Subcutaneous adipose tissue (tissue), 4 donors: ENCODE results near the gene HLA-DQB1. TPM values are rescaled to one million over a fixed set of nuclear protein-coding genes. Genes with fewer than 3 reads are reported as not detected.

Experiments
- total RNA-seq, 4 donors: library from RNA; depleted of rRNA; stranded (reverse); fragments of >200 nt; gene quantifications; one replicate each; pipeline ENCODE4 v1.1.0, GENCODE V29; 2016
- TF ChIP-seq, protein P1 (sequence below): fragments of 450-650 bp; IDR thresholded peaks from one replicate; pipeline ENCODE4 v1.5.1; 2016; ENCODE audit warnings: low read depth, mild to moderate bottlenecking, control low read depth, antibody characterized with exemption, moderate library complexity

Gene HLA-DQB1
- total RNA-seq, 4 donors from 2014 or later = 2.8 to 15.8 (median 7.5) TPM

DNA sequence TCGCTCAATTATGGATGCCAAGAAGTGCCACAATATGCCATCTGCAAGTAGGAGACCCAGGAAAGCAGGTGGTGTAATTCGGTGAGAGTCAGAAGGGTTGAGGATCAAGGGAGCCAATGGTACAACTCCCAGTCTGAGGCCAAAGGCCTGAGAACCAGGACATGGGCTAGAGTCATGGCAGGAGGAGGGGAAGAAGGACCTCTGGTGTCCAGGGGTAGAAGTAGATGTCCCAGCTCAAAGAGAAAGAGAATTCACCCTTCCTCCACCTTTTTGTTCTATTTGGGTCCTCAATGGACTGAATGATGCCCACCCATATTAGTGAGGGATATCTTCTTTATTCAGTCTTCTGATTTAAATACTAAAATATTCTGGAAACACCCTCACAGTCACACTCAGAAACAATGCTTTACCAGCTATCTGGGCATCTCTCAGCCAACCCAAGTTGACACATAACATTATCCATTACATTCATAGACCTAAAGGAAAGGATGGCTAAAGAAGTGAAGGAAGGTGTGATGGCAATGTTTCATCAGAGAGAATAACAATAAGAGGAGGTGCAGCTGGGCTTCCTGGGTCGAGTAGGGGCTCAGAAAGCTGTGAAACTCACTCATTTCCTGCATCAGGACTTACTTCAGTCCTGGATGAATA is 50.4 kb downstream of the HLA-DQB1 start:
- TF ChIP-seq, protein P1, sequence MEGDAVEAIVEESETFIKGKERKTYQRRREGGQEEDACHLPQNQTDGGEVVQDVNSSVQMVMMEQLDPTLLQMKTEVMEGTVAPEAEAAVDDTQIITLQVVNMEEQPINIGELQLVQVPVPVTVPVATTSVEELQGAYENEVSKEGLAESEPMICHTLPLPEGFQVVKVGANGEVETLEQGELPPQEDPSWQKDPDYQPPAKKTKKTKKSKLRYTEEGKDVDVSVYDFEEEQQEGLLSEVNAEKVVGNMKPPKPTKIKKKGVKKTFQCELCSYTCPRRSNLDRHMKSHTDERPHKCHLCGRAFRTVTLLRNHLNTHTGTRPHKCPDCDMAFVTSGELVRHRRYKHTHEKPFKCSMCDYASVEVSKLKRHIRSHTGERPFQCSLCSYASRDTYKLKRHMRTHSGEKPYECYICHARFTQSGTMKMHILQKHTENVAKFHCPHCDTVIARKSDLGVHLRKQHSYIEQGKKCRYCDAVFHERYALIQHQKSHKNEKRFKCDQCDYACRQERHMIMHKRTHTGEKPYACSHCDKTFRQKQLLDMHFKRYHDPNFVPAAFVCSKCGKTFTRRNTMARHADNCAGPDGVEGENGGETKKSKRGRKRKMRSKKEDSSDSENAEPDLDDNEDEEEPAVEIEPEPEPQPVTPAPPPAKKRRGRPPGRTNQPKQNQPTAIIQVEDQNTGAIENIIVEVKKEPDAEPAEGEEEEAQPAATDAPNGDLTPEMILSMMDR = no peak

DNA sequence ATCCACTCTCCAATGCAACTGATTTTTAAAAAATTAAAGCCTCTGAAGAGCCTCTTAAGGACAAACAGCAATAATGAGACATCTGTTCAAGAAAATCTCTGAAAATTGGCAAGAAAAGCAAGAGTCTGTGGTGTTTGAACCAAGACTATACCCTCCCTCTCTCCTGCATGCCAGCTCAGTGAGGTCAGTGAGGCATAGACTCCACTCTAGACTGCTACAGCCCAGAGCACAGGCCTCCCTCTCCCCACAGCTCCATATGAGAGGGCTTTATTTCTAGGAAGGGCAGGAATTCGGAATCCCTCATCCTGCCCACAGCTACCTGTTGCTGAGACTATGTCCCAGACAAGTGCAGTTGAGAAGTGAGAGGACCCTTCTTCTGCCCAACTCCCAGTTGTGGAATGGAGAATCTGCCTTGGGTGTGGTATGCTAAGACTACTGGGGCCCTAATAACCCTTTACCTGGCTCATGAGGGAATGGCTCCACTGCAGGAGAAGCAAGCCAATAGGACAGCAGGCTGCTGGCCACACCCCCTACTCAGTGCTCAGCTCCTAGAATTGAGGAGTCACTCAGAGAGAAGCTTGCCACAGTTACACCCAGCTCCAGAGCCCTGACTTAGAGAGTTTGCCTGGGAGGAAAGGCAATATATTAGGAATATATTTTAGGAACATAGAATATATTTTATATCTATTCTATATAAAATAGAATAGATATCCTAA is 51.9 kb downstream of the HLA-DQB1 start:
- TF ChIP-seq, protein P1 = no peak

DNA sequence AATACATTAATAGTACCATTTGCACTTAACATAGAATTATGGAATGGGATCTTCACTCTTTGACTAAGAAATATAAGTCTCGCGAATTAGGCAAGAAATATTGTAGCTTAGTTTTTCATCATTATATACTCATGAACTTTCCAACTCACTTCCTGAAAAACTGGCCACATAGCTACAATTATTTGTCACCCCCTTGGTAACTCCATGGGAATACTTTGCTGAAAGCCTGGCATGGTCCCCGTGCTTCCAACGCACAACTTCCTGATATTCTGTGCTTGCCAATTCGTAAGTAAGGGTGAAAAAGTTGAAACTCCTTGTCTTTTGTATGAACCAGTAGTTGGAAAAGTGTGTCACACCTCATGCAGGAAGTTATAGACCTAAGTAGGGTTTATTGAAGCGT is 53.0 kb downstream of the HLA-DQB1 start:
- TF ChIP-seq, protein P1 = no peak

DNA sequence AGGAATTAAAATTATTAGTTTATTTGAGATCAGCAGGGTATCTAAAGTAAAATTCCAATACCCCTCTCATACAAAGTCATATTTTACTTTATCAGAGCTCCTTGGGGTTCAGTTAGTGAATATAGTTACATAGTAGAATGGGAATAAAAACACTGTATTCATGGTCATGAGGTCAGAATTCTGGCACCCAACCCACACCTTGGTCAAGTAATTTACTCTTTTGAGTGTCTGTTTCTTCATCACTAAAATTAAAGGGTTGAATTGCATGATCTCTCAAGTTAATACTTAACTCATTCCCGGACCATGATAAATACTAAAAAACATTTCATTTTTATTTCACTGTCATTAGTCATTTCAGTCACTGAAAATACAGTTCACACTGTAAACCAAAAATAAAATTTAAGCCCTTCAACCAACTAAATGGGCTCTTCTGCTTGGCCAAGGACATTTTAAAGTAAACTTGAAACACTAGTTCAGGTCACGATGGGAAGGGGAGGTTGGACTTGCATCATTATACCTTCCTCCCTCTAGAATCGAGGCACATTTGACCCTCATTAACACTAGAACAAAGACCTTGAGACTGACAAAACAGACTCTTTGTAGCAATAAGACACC is 55.7 kb downstream of the HLA-DQB1 start:
- TF ChIP-seq, protein P1 = no peak

DNA sequence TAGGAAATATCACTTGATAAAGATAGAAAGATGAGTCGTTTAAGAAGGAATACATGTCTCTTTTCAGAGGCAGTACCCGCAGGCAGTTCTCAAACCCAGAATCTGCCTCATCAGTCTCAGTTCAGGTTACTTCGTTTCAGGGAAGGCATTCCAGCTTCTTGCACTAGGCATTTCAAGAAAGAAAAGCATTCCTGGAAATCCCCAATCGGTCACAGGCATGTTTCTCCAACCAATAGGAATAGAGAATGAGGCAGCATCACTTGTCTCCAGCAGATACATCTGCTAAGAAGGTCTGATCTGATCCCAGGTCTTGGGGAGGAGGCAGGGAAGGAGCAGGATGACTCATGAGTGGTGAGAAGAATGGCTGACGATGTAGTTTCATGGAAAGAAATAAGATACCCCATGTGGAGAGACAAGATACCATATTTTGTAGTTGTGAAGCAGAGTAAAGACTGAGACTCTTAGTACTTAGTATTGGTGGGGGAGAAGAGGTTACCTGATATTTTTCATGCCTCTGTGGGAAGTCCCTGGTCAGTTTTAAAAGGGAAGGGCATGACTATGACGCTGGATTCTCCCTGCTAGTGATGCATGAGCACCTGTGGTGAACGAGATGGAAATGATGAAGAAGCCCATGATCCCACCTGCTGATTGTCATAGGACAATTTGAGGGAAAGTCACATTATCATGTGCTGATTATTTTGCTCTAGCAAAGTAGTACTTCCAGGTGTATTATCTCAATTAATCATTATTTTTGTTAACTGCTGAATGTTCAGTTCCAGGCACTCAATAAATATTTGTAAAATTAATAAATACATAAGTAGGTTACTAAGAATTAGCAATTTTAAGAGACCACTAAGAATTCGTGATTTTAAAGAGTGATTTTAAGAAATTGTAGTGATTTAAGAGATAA is 56.5 kb downstream of the HLA-DQB1 start:
- TF ChIP-seq, protein P1 = no peak

Other genes with a start within 250 kb of the HLA-DQB1 start
- 100 to 1,000 TPM; 228 to 978 (median 306) TPM for gene HLA-DRA, start 226.8 kb downstream of the HLA-DQB1 start, total RNA-seq
- 10 to 100 TPM in 1 of 4 donors, 1 to 10 TPM in 1, under 1 TPM in 1, not detected in 1; 0.66 to 63.3 (median 9.9) TPM for gene HLA-DRB5, start 136.4 kb downstream of the HLA-DQB1 start, total RNA-seq
- 100 to 1,000 TPM in 1 of 4 donors, 10 to 100 TPM in 3; 51.1 to 143 (median 85.6) TPM for gene HLA-DRB1, start 76.8 kb downstream of the HLA-DQB1 start, total RNA-seq
- 10 to 100 TPM in 2 of 4 donors, 1 to 10 TPM in 2; 6.6 to 18.5 (median 11.4) TPM for gene HLA-DQA1, start 29.3 kb downstream of the HLA-DQB1 start, total RNA-seq
- 1 to 10 TPM in 2 of 4 donors, under 1 TPM in 1, not detected in 1; 0.65 to 4.6 (median 1.7) TPM for gene HLA-DQA2, start 74.7 kb upstream of the HLA-DQB1 start, total RNA-seq
- 1 to 10 TPM in 3 of 4 donors, not detected in 1; 1.1 to 4.3 (median 3.4) TPM for gene HLA-DQB2, start 96.9 kb upstream of the HLA-DQB1 start, total RNA-seq
- under 1 TPM in 1 of 4 donors, not detected in 3; 0.34 TPM for gene HLA-DOB, start 150.3 kb upstream of the HLA-DQB1 start, total RNA-seq
- gene TAP2, start 172.1 kb upstream of the HLA-DQB1 start, total RNA-seq = 10 to 100 TPM in 1 of 4 donors, 1 to 10 TPM in 3; 8.4 to 35.8 (median 9.6) TPM
- 10 to 100 TPM; 20.5 to 61.4 (median 49.0) TPM for gene PSMB8, start 177.4 kb upstream of the HLA-DQB1 start, total RNA-seq
- gene TAP1, start 187.0 kb upstream of the HLA-DQB1 start, total RNA-seq = 10 to 100 TPM; 18.3 to 76.9 (median 32.4) TPM
- gene PSMB9, start 187.5 kb upstream of the HLA-DQB1 start, total RNA-seq = 10 to 100 TPM; 21.6 to 49.9 (median 30.7) TPM